Panc1 (cell line): ENCODE results near the gene VDR. TPM values are rescaled to one million over a fixed set of nuclear protein-coding genes. Genes with fewer than 3 reads are reported as not detected.

Experiments used
- ATAC-seq: fragments of 200-7000 bp; cut with Tn5 transposase; 2 replicates; pipeline ENCODE4 v1.9.1; 2020; ENCODE audit warnings: mild to moderate bottlenecking, moderate library complexity
- BruUV-seq: library from RNA; stranded (reverse); fragments of 400-500 nt; replicated peaks from 2 replicates; lab custom pipeline; 2021; lab: Mats Ljungman, UMichigan
- CTCF ChIA-PET: fragments of 300-600 bp; sonication (Branson Sonifier 250); formaldehyde crosslinking; loops from one replicate; lab custom pipeline; 2022; ENCODE audit warnings: antibody characterized with exemption; lab: Charles Lee
- POLR2A ChIA-PET: fragments of 300-600 bp; sonication (Branson Sonifier 250); formaldehyde crosslinking; loops from one replicate; lab custom pipeline; 2022; ENCODE audit warnings: antibody characterized with exemption; lab: Charles Lee
- DNase-seq: peaks from one replicate; pipeline ENCODE4 v3.0.0-alpha.2; 2010; ENCODE audit warnings: low read depth, low spot score
- H3K27ac ChIP-seq: 2 replicates; pipeline ENCODE4 v1.5.1; 2011; ENCODE audit warnings: mild to moderate bottlenecking, low read length, inconsistent platforms
- H3K27me3 ChIP-seq: fragments of 200-500 bp; sonication (Bioruptor generic); 2 replicates; pipeline ENCODE4 v1.6.0; 2014; ENCODE audit warnings: low read length, inconsistent platforms; ENCODE audit not compliant: control insufficient read depth, insufficient read depth
- H3K36me3 ChIP-seq: fragments of 200-500 bp; sonication (Bioruptor generic); 2 replicates; pipeline ENCODE4 v1.5.1; 2014; ENCODE audit warnings: inconsistent platforms, mild to moderate bottlenecking, low read length, moderate library complexity; ENCODE audit not compliant: control insufficient read depth, insufficient read depth
- H3K4me1 ChIP-seq: 2 replicates; pipeline ENCODE4 v1.5.1; 2011; ENCODE audit warnings: inconsistent platforms, mild to moderate bottlenecking, low read length, moderate library complexity; ENCODE audit not compliant: control insufficient read depth, insufficient read depth
- H3K4me3 ChIP-seq, 2 experiments: 2 replicates each; pipeline ENCODE4 v1.5.1; 2011 to 2012; ENCODE audit warnings: low read depth in 2 of 2, low read length in 2 of 2, mild to moderate bottlenecking in 2 of 2, inconsistent platforms in 1 of 2, moderate library complexity in 1 of 2
- H3K9me3 ChIP-seq: fragments of 200-500 bp; sonication (Bioruptor generic); 2 replicates; pipeline ENCODE4 v1.5.1; 2014; ENCODE audit warnings: low read depth, mild to moderate bottlenecking, inconsistent platforms, low read length, moderate library complexity; ENCODE audit not compliant: control insufficient read depth, insufficient read depth
- POLR2AphosphoS5 ChIP-seq: IDR thresholded peaks from 2 replicates; pipeline ENCODE4 v1.6.1; 2012; ENCODE audit warnings: mild to moderate bottlenecking, low read depth, low read length, moderate library complexity
- REST ChIP-seq, 2 experiments: IDR thresholded peaks; 2 replicates each; pipeline ENCODE4 v1.6.1; 2011 to 2012; ENCODE audit warnings: low read depth in 2 of 2, control low read depth in 1 of 2, low read length in 1 of 2, mild to moderate bottlenecking in 1 of 2, moderate library complexity in 1 of 2; ENCODE audit not compliant: insufficient read depth in 1 of 2
- TCF7L2 ChIP-seq: IDR thresholded peaks from 2 replicates; pipeline ENCODE4 v1.6.1; 2011; ENCODE audit warnings: mild to moderate bottlenecking, low read depth, low read length, inconsistent platforms
- in situ Hi-C: cut with HindIII; loops from 2 replicates; pipeline ENCODE4 v1.10.0; 2016; ENCODE audit warnings: low sequenced_read_pairs, low pct_unique_long_range_greater_than_20kb
- intact Hi-C: fragments of 100-400 bp; cut with micrococcal nuclease; formaldehyde crosslinking; loops from one replicate; pipeline ENCODE4 v1.10.0; 2022; ENCODE audit not compliant: unreplicated experiment
- total RNA-seq: library from RNA; stranded (reverse); gene quantifications from one replicate; pipeline ENCODE4 v1.2.1, GENCODE V29; 2021; ENCODE audit not compliant: unreplicated experiment
- TF ChIP-seq, protein P1 (sequence below): fragments of 450-650 bp; IDR thresholded peaks from 2 replicates; pipeline ENCODE4 v1.5.1; 2017; ENCODE audit warnings: mild to moderate bottlenecking

VDR gene
- total RNA-seq, 1 experiment from 2014 or later = 3.0 TPM

DNA sequence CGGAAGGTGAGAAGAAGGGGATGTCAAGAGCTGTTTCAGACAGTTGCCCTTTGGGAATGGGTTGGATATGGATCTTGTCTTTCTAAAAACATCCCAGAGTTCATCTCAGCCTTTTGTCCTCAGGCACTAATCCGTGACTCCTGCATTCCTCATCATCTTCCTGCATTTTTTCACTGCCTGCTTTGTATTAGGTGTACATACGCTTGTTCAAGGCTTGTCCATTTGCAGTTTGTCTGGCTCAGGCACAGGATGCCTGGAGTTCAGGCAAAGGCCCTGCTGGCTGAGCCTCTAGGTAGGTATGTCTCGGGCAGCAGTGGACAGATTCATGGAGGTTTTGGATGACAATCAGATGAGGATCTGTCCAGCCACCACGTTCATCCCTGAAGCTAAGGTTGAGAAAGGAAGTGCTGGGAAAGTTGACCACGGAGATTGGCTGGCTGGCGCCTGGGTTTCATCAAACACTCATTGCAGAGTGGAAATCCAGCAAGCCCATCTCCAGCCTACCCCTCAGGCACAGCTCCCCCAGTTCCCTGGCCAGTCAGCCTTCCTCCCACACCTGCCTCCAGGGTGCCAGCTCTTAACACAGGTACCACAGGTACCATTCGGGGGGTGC, 46.2 kb upstream of the VDR start:
- H3K4me1 ChIP-seq = no peaks in the 10 kb centered on the region; the same call in 1 of the 2 replicates
- ATAC-seq (no peak), DNase-seq (no peak)
- H3K27ac ChIP-seq = no peak overlapping the region
- H3K36me3 ChIP-seq = no peaks in the 10 kb centered on the region
- CTCF ChIA-PET = interaction anchor here (0.7 kb wide), 1 partner anchor 211 kb away, joined by 3 read pairs; no protein-coding TSS in a partner anchor
- no peak overlapping the region for H3K4me3 ChIP-seq
- H3K27me3 ChIP-seq = peaks cover 3% of the 10 kb centered on the region; the same call in 1 of the 2 replicates
- in situ Hi-C loops (no loop called here), intact Hi-C loops (loop anchor here (10.0 kb wide), 1 partner anchor 214 kb away; no protein-coding TSS in a partner anchor)
- BruUV-seq = no TSS peak
- POLR2A ChIA-PET = no interaction called here
- no peaks in the 10 kb centered on the region for H3K9me3 ChIP-seq
- TF ChIP-seq REST (IDR thresholded peaks at IDR 0.05; ENCODE audit: insufficient read depth in 1 of 2, low read depth in 2 of 2, low read length in 1 of 2) = no peak
- no peak for TF ChIP-seq TCF7L2
- no peak for TF ChIP-seq POLR2AphosphoS5

- DNase-seq (peak; percentile 50), ATAC-seq (peak; percentile 97)
- H3K27me3 ChIP-seq = peaks cover 3% of the 10 kb centered on the region; the same call in 1 of the 2 replicates
- intact Hi-C loops (loop anchor here (2.0 to 10.0 kb wide), 2 partner anchors 73 to 215 kb away; no protein-coding TSS in a partner anchor), in situ Hi-C loops (no loop called here)
- H3K4me3 ChIP-seq = no peak overlapping the region
- no peak overlapping the region for H3K27ac ChIP-seq
- TF ChIP-seq, protein P1, sequence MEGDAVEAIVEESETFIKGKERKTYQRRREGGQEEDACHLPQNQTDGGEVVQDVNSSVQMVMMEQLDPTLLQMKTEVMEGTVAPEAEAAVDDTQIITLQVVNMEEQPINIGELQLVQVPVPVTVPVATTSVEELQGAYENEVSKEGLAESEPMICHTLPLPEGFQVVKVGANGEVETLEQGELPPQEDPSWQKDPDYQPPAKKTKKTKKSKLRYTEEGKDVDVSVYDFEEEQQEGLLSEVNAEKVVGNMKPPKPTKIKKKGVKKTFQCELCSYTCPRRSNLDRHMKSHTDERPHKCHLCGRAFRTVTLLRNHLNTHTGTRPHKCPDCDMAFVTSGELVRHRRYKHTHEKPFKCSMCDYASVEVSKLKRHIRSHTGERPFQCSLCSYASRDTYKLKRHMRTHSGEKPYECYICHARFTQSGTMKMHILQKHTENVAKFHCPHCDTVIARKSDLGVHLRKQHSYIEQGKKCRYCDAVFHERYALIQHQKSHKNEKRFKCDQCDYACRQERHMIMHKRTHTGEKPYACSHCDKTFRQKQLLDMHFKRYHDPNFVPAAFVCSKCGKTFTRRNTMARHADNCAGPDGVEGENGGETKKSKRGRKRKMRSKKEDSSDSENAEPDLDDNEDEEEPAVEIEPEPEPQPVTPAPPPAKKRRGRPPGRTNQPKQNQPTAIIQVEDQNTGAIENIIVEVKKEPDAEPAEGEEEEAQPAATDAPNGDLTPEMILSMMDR = peak; percentile 97
- TF ChIP-seq REST (IDR thresholded peaks at IDR 0.05; ENCODE audit: insufficient read depth in 1 of 2, low read depth in 2 of 2, low read length in 1 of 2) = no peak
- no peak for TF ChIP-seq POLR2AphosphoS5
- no TSS peak for BruUV-seq
- H3K4me1 ChIP-seq = no peaks in the 10 kb centered on the region; the same call in 1 of the 2 replicates
- H3K36me3 ChIP-seq = no peaks in the 10 kb centered on the region
- ChIA-PET POLR2A (interaction anchor here (0.5 to 0.7 kb wide), 2 partner anchors 78 to 81 kb away, joined by 3 to 5 read pairs; no protein-coding TSS in a partner anchor), CTCF (interaction anchor here (0.5 to 1.3 kb wide), 11 partner anchors 8 to 844 kb away, joined by 3 to 7 read pairs (median 3); partner anchors contain the start of gene VDR)
- H3K9me3 ChIP-seq = no peaks in the 10 kb centered on the region
Observed at GRCh38 chr12:47949441-47950341, 44.9 kb upstream of the VDR start.
